Stimulated activated CD4-positive, alpha-beta T cell treated with anti-CD3 and anti-CD28 coated beads, Interleukin-4, amount 100 ng/mL, for 48 hours (primary cell): ENCODE results near the gene DOCK2.
"Not testable (repeated sequence)": the region's sequence is repeated elsewhere in the genome, so short reads cannot be mapped to it uniquely, and the experiment has no call there.

Experiments used
- DNase-seq, 2 donors: peaks; one replicate each; pipeline ENCODE4 v3.0.0-alpha.2; 2020; ENCODE audit warnings: low read depth in 2 of 2

Gene DOCK2

GRCh38 chr5:170094329-170094728, 457.3 kb downstream of the DOCK2 start:
- not testable (repeated sequence) for DNase-seq

- DNase-seq = no peak
These were observed 458.6 kb downstream of the DOCK2 start for GRCh38 chr5:170095646-170096045.

- DNase-seq = no peak
These were observed 460.9 kb downstream of the DOCK2 start for GRCh38 chr5:170097934-170098333.

- DNase-seq = peak; percentile 61 to 63
These were observed 463.2 kb downstream of the DOCK2 start for GRCh38 chr5:170100066-170100943.

- no peak for DNase-seq
These were observed 466.4 kb downstream of the DOCK2 start for GRCh38 chr5:170103447-170103846.

- DNase-seq = no peak
These were observed 467.2 kb downstream of the DOCK2 start for GRCh38 chr5:170104299-170104698.

GRCh38 chr5:170104710-170105109, 467.6 kb downstream of the DOCK2 start:
- DNase-seq = no peak

GRCh38 chr5:170105642-170106611, 468.9 kb downstream of the DOCK2 start, which contains the start of gene FOXI1:
TSS of gene FOXI1 (plus strand) at chr5:170105897. CDS start at chr5:170105958, 61 bp downstream.
- no peak for DNase-seq

- DNase-seq = no peak
These were observed 470.6 kb downstream of the DOCK2 start for GRCh38 chr5:170107674-170108073.

GRCh38 chr5:170108266-170108785, 471.3 kb downstream of the DOCK2 start:
- no peak for DNase-seq

GRCh38 chr5:170109059-170110031, 472.3 kb downstream of the DOCK2 start:
- DNase-seq = no peak

- no peak for DNase-seq
These were observed 473.5 kb downstream of the DOCK2 start for GRCh38 chr5:170110403-170111087.

GRCh38 chr5:170111088-170111785, 474.2 kb downstream of the DOCK2 start:
- no peak for DNase-seq

GRCh38 chr5:170112876-170113521, 475.9 kb downstream of the DOCK2 start:
- no peak for DNase-seq

GRCh38 chr5:170113522-170113900, 476.4 kb downstream of the DOCK2 start:
- no peak for DNase-seq

- DNase-seq = no peak
These were observed 477.2 kb downstream of the DOCK2 start for GRCh38 chr5:170114271-170114670.

GRCh38 chr5:170115925-170116324, 478.9 kb downstream of the DOCK2 start:
- DNase-seq = no peak

- DNase-seq = no peak
These were observed 480.7 kb downstream of the DOCK2 start for GRCh38 chr5:170117736-170118135.

- DNase-seq = no peak
These were observed 483.5 kb downstream of the DOCK2 start for GRCh38 chr5:170120576-170120975.
